Measurements from ENCODE around the gene GNB1L.
A peak's percentile ranks its signal among the peaks of the same experiment; 100 is the strongest.

The GNB1L gene

GRCh38 chr22:19875531-19876313 is 21.0 kb upstream of the GNB1L start:
- no peak for DNase-seq

DNA sequence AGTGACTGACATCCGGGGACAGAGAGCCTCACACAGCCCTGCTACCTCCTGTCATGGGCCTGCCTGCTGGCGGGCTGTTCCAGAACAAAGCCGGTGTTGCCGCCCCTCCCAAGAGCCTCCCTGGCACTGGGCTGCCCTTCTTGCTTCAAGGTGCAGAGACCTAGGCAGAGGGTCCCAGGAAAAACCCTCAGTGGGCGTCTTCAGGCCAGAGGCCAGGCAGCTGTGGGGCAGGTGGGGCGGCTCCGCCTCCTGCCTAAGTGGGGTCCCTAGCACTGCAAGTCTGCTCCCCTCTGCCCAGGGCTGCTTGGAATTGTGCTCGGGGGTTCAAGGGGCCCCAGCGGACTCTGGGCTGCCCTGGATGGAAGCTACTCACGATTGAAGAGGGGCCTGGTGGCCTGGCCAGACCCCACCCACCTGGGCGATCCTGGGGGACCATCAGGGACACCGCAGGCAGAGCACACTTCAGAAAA is 20.4 kb upstream of the GNB1L start:
- DNase-seq = peak in 1 of 5 donors; percentile 3

GRCh38 chr22:19874307-19875060 is 19.8 kb upstream of the GNB1L start:
- DNase-seq = peak in 3 of 5 donors; percentile 3 to 33 (median 13)

DNA sequence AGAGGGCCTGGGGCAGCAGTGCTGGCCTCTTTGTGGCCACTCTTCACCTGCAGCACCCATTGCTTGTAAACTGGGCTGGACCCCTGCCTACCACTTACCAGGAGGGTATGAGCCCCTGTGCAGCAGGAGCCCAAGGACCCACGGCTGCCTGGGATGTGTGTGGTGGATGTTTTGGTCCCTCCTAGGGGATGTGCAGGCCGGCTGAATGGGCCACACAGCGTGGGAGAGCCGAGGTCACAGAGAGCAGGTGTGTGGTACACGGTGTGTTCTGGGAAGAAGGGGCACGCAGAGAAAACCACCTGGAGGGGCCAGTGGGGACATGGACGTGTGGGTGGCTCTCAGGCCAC is 19.3 kb upstream of the GNB1L start:
- DNase-seq = no peak

GRCh38 chr22:19873138-19873959 is 18.7 kb upstream of the GNB1L start:
- DNase-seq = peak in 1 of 5 donors; percentile 8

DNA sequence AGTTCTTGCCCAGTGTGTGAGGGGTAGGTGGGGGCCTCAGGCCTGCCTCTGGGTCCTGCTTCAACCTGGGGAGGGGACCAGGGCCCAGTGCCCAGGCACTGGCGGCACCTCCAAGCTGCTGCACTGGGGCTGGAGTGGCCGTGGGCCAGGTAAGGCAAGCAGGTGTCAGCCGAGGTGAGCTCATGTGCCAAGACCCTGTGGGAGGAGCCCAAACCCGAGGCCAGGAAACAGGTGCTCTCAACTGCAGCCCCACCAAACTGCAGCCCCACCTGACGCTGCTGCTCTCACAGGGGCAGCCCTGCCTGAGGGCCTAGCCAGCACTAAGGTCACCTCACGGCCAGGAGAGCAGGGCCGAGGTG is 18.1 kb upstream of the GNB1L start:
- peak in 1 of 5 donors; percentile 6 for DNase-seq

DNA sequence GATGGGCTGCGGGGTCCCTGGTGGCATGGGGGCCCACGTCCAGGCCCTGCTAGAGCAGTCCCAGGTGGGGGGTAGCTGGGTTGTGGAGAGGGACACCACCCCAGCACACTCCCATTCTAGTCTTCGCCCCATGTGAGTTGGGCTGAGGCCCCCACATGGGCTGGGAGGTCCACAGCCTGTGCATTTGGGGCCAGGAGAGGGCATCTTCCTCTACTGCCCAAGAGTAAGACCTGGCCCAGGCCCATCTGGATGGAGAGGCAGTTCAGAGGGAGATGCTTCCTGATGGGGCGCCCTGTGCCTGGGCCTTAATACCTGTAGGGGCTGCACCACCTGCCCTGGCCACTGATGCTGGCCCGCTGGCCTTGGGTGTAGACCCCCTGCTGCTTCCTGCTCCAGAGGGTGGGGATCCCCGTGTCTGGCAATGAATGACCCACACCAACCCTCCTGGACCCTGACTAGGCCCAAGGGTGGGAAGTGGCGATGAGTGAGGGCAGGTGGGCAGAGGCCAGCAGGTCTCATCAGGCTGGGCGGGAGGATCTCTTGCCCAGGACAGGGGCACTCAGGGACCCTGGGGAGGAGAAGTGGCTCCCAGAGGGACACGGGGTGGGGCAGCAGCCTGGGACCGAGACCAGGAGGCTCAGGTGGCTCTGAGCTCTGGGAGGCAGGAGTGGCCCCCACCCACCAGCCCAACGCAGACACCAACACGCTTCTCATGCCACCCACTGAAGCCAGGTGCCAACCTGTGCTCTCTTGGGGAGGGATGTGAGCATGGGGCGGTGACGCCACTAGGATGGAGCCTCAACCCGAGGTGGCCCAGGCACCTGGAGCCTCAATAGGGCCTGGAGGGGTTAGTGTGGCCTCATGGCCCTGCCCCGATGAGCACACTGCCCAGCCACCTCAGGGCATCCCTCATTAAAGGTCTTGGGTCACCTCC is 17.4 kb upstream of the GNB1L start:
- peak in 1 of 5 donors; percentile 9 for DNase-seq

GRCh38 chr22:19871023-19871844 is 16.6 kb upstream of the GNB1L start:
- DNase-seq = peak in 1 of 5 donors; percentile 10

DNA sequence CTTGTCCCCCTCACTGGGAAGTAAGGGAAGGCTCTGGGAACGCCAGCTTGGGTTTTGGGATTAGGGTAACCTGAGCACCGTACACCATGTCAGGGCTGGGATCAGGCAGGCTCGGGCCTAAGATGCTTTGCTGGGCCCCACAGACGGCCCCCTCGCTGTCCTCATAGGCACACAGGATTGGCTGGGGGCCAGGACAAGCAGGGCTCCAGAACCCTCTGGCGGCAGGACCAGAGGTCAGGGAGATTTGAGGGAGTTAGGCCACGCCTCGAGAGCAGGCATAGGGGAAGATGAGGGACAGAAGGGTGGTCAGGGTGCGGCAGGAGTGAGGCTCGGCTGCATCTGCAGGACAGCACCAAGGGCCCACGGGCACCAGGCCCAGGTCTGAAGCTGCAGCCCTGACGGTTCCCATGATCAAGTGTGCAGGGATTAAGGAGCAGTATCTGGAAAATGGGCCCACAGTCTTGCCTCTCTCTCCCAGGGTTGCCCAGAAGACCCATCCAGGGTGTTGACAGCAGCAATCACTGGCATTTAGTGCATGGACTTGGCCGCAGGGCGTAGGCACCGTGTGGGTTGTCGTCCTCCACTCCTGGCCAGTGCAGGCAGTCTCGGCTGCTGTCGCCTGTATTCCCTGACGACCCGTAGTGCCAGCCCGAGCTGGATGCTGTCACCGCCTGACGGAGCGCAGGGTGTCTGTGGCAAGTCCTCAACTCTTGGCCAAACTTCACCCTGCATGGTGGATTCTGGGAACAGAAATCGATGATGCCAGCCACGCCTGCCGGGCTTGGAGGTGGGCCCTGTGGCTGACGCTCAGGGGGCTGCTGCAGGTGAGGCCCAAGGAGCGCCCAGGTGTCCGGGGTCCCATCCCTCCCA is 15.7 kb upstream of the GNB1L start:
- DNase-seq = no peak

DNA sequence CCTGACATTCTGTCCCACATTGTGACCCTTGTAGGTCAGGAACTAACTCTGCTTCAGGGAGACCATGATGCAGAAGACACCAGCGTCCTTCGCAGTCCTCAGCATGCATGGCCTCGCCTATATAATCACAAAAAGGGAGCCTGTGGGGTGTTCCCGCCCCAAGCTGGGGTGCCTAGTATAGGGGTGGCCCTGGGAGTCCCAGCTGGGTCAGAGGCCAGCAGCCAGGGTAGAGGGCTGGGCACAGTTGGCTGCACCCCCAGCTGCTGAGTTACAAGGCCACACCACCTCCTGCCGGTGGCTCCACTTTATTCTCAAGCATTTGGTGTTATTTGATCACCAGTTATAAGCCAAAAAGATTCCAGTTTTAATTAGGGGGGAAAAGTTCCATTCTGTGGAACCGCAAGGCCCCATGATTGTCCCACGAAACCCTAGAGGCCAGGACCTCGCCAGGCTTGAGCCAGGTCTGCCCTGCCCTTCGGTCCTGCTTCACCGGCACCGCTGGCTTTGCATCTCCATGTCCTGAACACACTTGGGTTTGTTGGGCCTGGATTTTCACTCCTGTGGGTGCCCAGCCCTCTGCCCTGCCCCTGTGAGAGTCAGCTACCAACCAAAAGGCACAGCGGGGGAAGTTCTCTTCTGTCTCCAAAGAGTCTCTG is 15.0 kb upstream of the GNB1L start:
- no peak for DNase-seq

GRCh38 chr22:19868773-19869471 is 14.2 kb upstream of the GNB1L start:
- peak in 1 of 5 donors; percentile 4 for DNase-seq

- no peak for DNase-seq
These were observed 13.7 kb upstream of the GNB1L start for GRCh38 chr22:19868333-19868732.

GRCh38 chr22:19867617-19868016 is 12.9 kb upstream of the GNB1L start:
- no peak for DNase-seq

DNA sequence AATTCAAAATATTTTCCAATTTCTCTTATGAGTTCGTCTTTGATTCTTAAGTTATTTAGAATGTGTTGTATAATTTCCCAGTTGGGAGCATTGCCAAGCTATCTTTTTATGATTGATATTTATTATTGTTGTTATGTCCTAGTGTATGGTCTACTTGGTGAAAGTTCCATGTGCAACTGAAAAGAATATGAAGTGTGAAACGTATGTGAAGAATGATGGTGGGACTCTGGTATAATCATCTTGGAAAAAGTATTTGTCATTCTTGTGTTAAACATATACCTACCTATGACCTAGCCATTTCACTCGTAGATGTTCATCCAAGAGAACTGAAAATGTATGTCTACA is 12.0 kb upstream of the GNB1L start:
- no peak for DNase-seq

DNA sequence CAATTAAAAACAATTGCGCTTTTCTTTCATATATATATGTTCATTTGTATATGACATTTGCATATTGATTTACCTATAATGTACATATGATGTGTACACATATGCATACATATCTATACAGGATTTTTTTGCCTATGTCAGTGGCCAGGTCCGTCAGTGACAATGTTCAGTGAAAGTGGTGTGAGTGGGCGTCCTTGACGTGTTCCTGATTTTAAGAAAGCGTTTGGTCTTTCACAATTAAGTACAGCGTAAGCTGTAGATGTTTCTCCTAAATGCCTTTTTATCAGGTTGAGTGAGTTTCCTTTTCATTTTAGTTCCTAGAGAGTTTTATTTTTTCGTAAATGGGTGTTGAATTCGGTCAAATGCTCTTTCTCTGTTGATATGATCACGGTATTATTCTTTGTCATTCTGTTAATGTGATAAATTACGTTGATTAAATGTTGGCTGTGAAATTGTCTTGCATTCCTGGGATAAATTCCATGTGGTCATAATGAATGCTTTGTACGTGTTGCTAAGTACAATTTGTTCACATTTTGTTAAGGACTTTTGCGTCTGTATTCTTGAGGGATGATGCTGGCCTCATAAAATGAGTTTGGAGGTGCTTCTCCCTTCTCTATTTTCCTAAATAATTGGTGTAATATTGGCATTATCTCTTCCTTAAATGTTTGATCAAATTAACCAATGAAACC is 10.6 kb upstream of the GNB1L start:
- DNase-seq = no peak

- no peak for DNase-seq
These were observed 9.9 kb upstream of the GNB1L start for GRCh38 chr22:19864538-19865106.

GRCh38 chr22:19863571-19863970 is 8.9 kb upstream of the GNB1L start:
- DNase-seq = no peak

DNA sequence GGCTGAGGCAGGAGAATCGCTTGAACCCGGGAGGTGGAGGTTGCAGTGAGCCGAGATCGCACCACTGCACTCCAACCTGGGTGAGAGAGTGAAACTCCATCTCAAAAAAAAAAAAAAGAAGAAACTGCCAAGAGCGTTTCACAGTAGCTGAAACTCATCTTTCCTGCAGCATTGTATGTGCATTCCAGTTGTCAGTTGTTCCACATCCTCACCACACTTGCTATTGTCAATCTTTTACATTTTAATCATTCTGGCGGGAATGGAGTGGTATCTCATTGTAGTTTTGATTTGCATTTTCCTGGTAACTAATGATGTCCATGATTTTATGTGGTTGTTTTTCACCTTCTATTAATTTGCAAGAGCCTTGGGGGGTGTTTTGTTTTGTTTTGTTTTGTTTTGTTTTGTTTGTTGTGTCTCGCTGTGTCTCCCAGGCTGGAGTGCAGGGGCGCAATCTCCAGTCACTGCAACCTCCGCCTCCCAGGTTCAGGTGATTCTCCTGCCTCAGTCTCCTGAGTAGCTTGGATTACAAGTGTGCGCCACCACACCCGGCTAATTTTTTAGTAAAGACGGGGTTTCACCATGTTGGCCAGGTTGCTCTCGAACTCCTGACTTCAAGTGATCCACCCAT is 8.1 kb upstream of the GNB1L start:
- DNase-seq = no peak

Measured in T-helper 1 cell (primary cell).